Measurements from ENCODE around the gene GPN3.

GPN3 gene

DNA sequence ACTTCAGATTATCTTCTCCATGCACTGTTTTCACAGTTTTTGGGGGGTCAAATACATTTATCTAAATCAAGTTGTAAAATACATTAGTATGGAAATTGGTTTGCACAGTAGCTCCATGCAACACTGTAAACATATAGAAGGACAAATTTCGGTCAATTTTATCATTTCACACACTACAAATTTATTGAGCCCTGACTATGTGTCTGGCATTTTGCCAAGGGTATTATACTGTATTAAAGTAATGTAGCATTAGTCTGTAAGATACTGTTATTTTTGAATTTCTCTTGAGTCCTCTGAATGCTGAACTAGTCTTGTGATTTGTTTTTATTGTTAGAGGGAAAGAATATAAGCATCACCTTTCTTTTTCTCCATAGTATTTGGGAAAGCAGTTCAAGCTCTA, 35.4 kb upstream of the GPN3 start:
- no peak overlapping the region for H3K27ac ChIP-seq (ENCODE audit: low read depth, low read length, poor library complexity, severe bottlenecking)
- H3K27me3 ChIP-seq (ENCODE audit: insufficient read depth, low read length) = no peaks in the 10 kb centered on the region
- H2AFZ ChIP-seq (ENCODE audit: low read length) = no peak overlapping the region
- no peaks in the 10 kb centered on the region for H3K9me2 ChIP-seq (ENCODE audit: low read depth, low read length)
- no peak overlapping the region for H3K9ac ChIP-seq (ENCODE audit: low read length)
- no peak overlapping the region for H3K4me2 ChIP-seq (ENCODE audit: low read length)
- no peaks in the 10 kb centered on the region for H3K9me3 ChIP-seq (ENCODE audit: low read length)
- peaks cover 6% of the 10 kb centered on the region; the same call in 1 of the 2 replicates for H3K36me3 ChIP-seq (ENCODE audit: insufficient read depth, low read length)
- H3F3A ChIP-seq (ENCODE audit: insufficient read depth, low read length) = no peaks in the 10 kb centered on the region
- H3K79me2 ChIP-seq (ENCODE audit: insufficient read depth, low read length) = peaks cover 32% of the 10 kb centered on the region
- no peak for TF ChIP-seq EZH2 (IDR thresholded peaks at IDR 0.05; ENCODE audit: borderline replicate concordance, low read length)
- TF ChIP-seq, protein P1, sequence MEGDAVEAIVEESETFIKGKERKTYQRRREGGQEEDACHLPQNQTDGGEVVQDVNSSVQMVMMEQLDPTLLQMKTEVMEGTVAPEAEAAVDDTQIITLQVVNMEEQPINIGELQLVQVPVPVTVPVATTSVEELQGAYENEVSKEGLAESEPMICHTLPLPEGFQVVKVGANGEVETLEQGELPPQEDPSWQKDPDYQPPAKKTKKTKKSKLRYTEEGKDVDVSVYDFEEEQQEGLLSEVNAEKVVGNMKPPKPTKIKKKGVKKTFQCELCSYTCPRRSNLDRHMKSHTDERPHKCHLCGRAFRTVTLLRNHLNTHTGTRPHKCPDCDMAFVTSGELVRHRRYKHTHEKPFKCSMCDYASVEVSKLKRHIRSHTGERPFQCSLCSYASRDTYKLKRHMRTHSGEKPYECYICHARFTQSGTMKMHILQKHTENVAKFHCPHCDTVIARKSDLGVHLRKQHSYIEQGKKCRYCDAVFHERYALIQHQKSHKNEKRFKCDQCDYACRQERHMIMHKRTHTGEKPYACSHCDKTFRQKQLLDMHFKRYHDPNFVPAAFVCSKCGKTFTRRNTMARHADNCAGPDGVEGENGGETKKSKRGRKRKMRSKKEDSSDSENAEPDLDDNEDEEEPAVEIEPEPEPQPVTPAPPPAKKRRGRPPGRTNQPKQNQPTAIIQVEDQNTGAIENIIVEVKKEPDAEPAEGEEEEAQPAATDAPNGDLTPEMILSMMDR (IDR thresholded peaks at IDR 0.05; ENCODE audit: low read length) = no peak
- H3K4me3 ChIP-seq (ENCODE audit: low read depth, low read length, poor library complexity, severe bottlenecking) = no peak overlapping the region
- H3K4me1 ChIP-seq (ENCODE audit: insufficient read depth, low read length, severe bottlenecking) = peaks cover 27% of the 10 kb centered on the region
- H4K20me1 ChIP-seq (ENCODE audit: insufficient read depth, low read length) = no peaks in the 10 kb centered on the region

DNA sequence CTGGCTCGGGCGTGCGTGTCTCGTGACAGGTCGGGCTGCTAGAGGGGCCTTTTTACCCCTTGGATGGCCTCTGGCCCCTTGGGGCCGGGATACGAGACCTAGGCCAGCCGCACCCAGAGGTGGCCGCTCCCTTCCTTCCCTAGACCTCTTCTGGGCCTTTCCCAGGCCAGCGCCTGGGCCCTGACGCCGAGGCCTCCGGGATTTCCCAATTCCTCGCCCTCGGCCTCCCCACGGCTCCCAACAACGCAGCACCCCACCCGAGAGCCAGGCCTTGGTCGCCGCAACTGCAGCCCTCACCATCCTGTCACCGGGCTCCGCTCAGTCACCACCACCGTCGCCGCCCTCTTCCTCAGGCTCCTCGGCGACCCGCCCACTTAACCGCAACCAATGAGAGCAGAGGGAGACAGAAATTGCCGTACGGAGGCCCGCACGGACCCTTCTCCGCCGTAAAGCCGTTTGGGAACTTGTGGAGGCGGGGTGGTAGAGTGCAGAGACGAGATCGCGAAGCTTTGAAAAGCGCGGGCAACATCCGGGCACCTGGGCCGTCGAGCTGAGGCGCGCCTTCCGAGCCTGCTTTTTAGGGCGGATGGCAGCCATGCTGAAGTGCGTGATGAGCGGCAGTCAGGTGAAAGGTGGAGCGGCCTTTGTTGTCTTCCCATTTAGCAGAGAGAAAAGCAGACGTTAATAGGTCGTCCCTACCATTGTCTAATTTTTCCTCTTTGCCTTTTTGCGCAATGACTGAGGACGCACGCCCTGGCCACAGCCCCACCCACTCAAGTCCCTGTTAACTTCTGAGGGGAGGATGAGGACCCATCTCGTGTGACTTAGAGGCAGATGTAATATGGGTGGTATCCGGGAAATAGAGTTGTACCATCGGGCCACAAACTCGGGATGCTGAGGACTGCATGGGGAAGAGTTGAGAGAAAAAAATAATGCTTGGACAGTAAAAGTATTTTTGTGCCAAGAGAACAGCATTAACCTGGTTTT, 34.0 kb upstream of the GPN3 start, which contains the start of the genes RAD9B and VPS29:
TSS of gene RAD9B (plus strand) at position 580 of the 987 bp plus-strand sequence. CDS start at position 587, 7 bp downstream.
TSS of gene VPS29 (minus strand) at position 360 of the 987 bp plus-strand sequence. CDS start at position 300, 60 bp downstream.
- H3K9me2 ChIP-seq (ENCODE audit: low read depth, low read length) = no peaks in the 10 kb centered on the region
- no peaks in the 10 kb centered on the region for H3F3A ChIP-seq (ENCODE audit: insufficient read depth, low read length)
- TF ChIP-seq, protein P1 (IDR thresholded peaks at IDR 0.05; ENCODE audit: low read length) = no peak
- TF ChIP-seq EZH2 (IDR thresholded peaks at IDR 0.05; ENCODE audit: borderline replicate concordance, low read length) = no peak
- H3K27me3 ChIP-seq (ENCODE audit: insufficient read depth, low read length) = no peaks in the 10 kb centered on the region
- H3K9ac ChIP-seq (ENCODE audit: low read length) = peak within 1 kb of the TSS; percentile 99
- H3K4me3 ChIP-seq (ENCODE audit: low read depth, low read length, poor library complexity, severe bottlenecking) = peak within 1 kb of the TSS; percentile 100
- H3K27ac ChIP-seq (ENCODE audit: low read depth, low read length, poor library complexity, severe bottlenecking) = peak within 1 kb of the TSS; percentile 72
- no peaks in the 10 kb centered on the region for H4K20me1 ChIP-seq (ENCODE audit: insufficient read depth, low read length)
- peaks cover 27% of the 10 kb centered on the region for H3K4me1 ChIP-seq (ENCODE audit: insufficient read depth, low read length, severe bottlenecking)
- no peaks in the 10 kb centered on the region for H3K9me3 ChIP-seq (ENCODE audit: low read length)
- H3K4me2 ChIP-seq (ENCODE audit: low read length) = peak within 1 kb of the TSS; percentile 86
- H3K36me3 ChIP-seq (ENCODE audit: insufficient read depth, low read length) = peaks cover 6% of the 10 kb centered on the region; the same call in 1 of the 2 replicates
- peaks cover 36% of the 10 kb centered on the region for H3K79me2 ChIP-seq (ENCODE audit: insufficient read depth, low read length)
- peak within 1 kb of the TSS; percentile 51 for H2AFZ ChIP-seq (ENCODE audit: low read length)

DNA sequence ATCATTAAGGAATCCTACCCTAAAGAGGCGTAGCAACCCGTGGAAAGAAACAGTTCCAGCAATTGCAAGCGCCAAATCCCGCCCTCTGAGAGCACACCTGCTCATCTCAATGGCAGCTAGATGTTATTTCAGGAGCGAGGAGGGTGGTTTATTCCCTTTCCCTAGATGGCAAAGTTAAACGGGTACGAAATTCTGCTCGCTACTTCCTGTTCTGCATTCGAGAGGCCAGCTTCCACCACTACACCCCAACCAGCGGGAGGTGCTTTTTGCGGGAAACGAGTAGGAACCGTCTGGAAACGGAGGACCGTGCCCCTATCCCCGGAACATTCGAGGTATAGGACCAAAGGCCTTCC, 33.3 kb upstream of the GPN3 start:
- Histone ChIP-seq H3K27ac (ENCODE audit: low read depth, low read length, poor library complexity, severe bottlenecking) (peak overlapping the region; percentile 72), H3F3A (ENCODE audit: insufficient read depth, low read length) (no peaks in the 10 kb centered on the region), H3K36me3 (ENCODE audit: insufficient read depth, low read length) (peaks cover 6% of the 10 kb centered on the region; the same call in 1 of the 2 replicates), H3K79me2 (ENCODE audit: insufficient read depth, low read length) (peaks cover 36% of the 10 kb centered on the region), H4K20me1 (ENCODE audit: insufficient read depth, low read length) (no peaks in the 10 kb centered on the region), H3K9me2 (ENCODE audit: low read depth, low read length) (no peaks in the 10 kb centered on the region), H3K4me1 (ENCODE audit: insufficient read depth, low read length, severe bottlenecking) (peaks cover 27% of the 10 kb centered on the region), H3K9me3 (ENCODE audit: low read length) (no peaks in the 10 kb centered on the region), H2AFZ (ENCODE audit: low read length) (no peak overlapping the region), H3K4me3 (ENCODE audit: low read depth, low read length, poor library complexity, severe bottlenecking) (peak overlapping the region; percentile 100), H3K9ac (ENCODE audit: low read length) (peak overlapping the region; percentile 99), H3K4me2 (ENCODE audit: low read length) (peak overlapping the region; percentile 86), H3K27me3 (ENCODE audit: insufficient read depth, low read length) (no peaks in the 10 kb centered on the region)
- TF ChIP-seq, protein P1 (IDR thresholded peaks at IDR 0.05; ENCODE audit: low read length) = no peak
- TF ChIP-seq EZH2 (IDR thresholded peaks at IDR 0.05; ENCODE audit: borderline replicate concordance, low read length) = no peak

All from OCI-LY1 (cell line).